ENCODE results near the gene FBRS.

Gene FBRS

DNA sequence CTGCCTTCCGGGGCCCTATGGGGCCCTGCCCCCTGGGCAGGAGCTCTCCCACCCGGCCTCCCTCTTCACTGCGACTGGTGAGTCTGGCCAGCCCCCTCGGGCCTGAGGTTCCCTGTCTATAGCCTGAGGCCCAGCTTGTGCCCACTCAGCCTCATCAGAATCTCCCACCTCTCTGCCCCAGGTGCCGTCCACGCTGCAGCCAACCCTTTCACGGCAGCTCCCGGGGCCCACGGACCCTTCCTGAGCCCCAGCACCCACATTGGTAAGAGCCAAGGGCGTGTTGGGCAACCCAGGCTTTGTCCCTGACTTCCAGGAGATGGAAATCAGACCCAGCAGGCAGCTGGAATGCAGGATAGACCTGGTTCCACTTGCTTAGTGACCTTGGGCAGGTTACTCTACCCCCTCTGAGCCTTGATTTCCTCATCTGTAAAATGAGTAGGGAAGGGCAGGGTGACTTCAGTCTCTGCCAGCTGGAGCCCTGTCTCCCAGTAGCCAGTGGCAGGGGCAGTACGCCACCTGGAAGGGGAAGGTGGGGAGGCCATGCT, 9.2 kb downstream of the FBRS start:
- DNase-seq (ENCODE audit: insufficient read length, low spot score): no peak
- FAIRE-seq: no peak
- TF ChIP-seq, protein P1, sequence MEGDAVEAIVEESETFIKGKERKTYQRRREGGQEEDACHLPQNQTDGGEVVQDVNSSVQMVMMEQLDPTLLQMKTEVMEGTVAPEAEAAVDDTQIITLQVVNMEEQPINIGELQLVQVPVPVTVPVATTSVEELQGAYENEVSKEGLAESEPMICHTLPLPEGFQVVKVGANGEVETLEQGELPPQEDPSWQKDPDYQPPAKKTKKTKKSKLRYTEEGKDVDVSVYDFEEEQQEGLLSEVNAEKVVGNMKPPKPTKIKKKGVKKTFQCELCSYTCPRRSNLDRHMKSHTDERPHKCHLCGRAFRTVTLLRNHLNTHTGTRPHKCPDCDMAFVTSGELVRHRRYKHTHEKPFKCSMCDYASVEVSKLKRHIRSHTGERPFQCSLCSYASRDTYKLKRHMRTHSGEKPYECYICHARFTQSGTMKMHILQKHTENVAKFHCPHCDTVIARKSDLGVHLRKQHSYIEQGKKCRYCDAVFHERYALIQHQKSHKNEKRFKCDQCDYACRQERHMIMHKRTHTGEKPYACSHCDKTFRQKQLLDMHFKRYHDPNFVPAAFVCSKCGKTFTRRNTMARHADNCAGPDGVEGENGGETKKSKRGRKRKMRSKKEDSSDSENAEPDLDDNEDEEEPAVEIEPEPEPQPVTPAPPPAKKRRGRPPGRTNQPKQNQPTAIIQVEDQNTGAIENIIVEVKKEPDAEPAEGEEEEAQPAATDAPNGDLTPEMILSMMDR (IDR thresholded peaks at IDR 0.05; ENCODE audit: insufficient read depth, missing control alignments): no peak

DNA sequence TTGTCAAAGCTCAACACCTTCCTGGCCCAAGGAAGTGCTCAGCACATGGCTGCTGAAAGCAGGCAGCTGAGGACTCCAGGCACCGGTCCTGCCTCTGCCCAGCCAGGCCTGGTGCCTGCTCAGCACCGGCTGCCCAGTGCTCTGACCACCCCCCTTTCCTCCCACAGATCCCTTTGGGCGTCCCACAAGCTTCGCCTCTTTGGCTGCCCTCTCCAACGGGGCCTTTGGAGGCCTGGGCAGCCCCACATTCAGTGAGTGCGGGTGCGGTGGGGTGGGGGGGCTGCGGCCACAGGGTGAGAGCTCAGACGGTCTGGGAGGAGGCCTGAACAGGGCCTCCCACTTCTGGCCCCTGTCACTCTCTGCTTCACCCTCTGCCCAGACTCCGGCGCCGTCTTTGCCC, 10.2 kb downstream of the FBRS start:
- TF ChIP-seq, protein P1 (IDR thresholded peaks at IDR 0.05; ENCODE audit: insufficient read depth, missing control alignments): no peak
- FAIRE-seq: no peak
- DNase-seq (ENCODE audit: insufficient read length, low spot score): no peak

GRCh38 chr16:30669026-30669902, 11.0 kb downstream of the FBRS start:
- TF ChIP-seq, protein P1 (IDR thresholded peaks at IDR 0.05; ENCODE audit: insufficient read depth, missing control alignments): no peak
- DNase-seq (ENCODE audit: insufficient read length, low spot score) (no peak), FAIRE-seq (no peak)

DNA sequence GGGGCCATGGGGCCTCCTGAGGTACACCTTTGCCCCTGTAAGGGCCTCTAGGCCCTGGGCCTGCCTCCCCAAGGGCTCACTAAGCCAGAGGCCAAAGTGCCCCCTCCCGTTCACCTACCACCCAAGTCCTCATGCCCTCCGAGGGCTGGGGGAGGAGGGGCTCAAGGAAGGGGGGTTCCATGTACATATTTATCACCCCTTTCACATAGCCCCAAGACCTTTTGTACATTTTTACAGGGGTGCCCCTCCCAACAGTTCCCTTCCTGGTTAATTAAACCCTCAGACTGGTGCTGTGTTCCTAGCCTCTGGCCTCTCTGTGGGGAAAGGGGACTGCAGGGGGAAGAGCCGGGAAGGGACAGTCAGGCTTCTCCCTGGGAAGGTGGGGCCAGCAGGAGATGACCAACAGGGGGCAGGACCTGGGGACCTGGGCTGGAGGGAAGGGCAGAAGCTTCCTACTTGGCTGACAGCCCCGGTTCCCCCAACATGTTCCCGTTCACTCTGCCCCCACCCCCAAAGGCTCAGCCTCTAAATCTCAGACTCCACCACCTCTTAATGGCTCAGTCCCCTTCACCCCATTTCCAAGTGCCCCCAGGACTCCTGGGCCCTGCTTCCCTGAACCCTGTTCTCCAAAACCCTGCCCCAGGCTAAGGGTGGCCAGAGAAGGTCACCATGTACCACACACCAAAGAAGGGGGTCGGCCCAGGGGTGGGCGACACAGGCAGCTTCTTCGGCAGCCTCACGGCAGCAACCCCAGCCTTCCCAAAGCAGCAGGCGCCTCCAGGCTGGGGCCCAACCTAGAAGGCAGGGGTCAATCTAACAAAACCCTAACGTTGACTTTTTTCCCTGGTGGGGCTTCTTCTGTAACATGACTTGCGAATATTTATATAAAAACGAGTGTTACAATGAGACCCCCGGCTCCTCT, 11.9 kb downstream of the FBRS start:
- no peak for FAIRE-seq

GRCh38 chr16:30675143-30675542, 16.9 kb downstream of the FBRS start:
- DNase-seq (ENCODE audit: insufficient read length, low spot score): no peak
- TF ChIP-seq, protein P1 (IDR thresholded peaks at IDR 0.05; ENCODE audit: insufficient read depth, missing control alignments): no peak
- FAIRE-seq: no peak

More for the DNA sequence above, 11.9 kb downstream of the FBRS start:
- no peak for DNase-seq (ENCODE audit: insufficient read length, low spot score)
- TF ChIP-seq, protein P1 (IDR thresholded peaks at IDR 0.05; ENCODE audit: insufficient read depth, missing control alignments): no peak

DNA sequence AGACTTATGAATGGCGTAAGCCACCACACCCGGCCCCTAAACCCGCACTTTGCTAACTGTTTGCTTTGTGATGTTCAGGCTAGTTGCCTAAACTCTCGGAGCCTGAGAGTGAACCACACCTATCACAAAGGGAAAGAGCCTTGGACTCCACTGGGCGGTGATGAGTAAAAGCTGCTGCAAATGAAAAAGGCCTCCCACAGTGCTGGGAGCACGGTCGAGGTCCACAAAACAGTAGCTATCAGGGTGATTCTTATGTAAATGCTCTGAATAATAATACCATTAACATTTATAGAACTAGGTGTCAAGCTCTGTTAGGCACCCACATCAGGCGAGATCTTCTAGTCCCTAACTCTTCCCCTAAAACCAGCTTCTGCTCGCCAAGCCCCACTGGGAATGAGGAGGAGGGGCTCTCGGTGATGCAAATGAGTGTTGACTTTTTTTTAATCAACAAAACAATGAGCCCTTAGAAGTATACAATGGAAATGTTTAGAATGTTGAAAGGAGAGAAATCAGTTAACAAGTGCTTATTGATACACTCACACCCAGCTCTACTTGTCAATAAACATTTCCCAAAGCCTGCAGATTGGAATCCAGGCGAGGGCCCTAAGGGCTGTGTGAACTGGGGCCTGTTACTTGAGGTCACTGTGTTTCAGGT, 19.8 kb downstream of the FBRS start:
- TF ChIP-seq, protein P1 (IDR thresholded peaks at IDR 0.05; ENCODE audit: insufficient read depth, missing control alignments): no peak
- FAIRE-seq (no peak), DNase-seq (ENCODE audit: insufficient read length, low spot score) (no peak)

All from D721Med (cell line).